Measurements from ENCODE around the gene SCNN1A.

- TF ChIP-seq CTCF (IDR thresholded peaks at IDR 0.05; ENCODE audit: insufficient read depth, low read length, poor library complexity, severe bottlenecking) = no peak
- TF ChIP-seq EZH2phosphoT487 (conservative IDR thresholded peaks at IDR 0.05; ENCODE audit: low read length) = no peak
Observed at GRCh38 chr12:6386038-6386437, 10.7 kb upstream of the SCNN1A start.
